Measurements from ENCODE around the gene CHST13. TPM values are rescaled to one million over a fixed set of nuclear protein-coding genes. Genes with fewer than 3 reads are reported as not detected.

Gene CHST13
- total and polyA plus RNA-seq, 2 donors (not counting 3 experiments of a cell fraction or from before 2014, with no cell fraction given), result 0.04 TPM; not detected in 1

- H3K27ac ChIP-seq (ENCODE audit: insufficient read depth, low read depth, low read length), result no peak overlapping the region
- no peaks in the 10 kb centered on the region for H3K36me3 ChIP-seq (ENCODE audit: control insufficient read depth in 2 of 2, extremely low read depth in 1 of 2, insufficient read depth in 2 of 2, low read length in 2 of 2)
- CTCF ChIA-PET, result interaction anchor here (0.9 kb wide), 1 partner anchor 15 kb away, joined by 4 read pairs; no protein-coding TSS in a partner anchor
- dilution Hi-C loops (cut with MboI; ENCODE audit: extremely low pct_ligation_motif_present, low sequenced_read_pairs), result no loop called here
- H3K9ac ChIP-seq (replicated peaks; ENCODE audit: extremely low read depth, insufficient read depth, low read length), result no peak overlapping the region
- no peaks in the 10 kb centered on the region for H4K20me1 ChIP-seq (replicated peaks; ENCODE audit: control insufficient read depth, extremely low read depth, insufficient read depth, low read length)
- no peak overlapping the region for H2AFZ ChIP-seq (ENCODE audit: low read depth, low read length)
- H3K4me2 ChIP-seq (ENCODE audit: insufficient read depth, low read length), result no peak overlapping the region
- DNase-seq (ENCODE audit: low read depth, low spot score) (no peak), FAIRE-seq (no peak)
- no peaks in the 10 kb centered on the region for H3K9me1 ChIP-seq (replicated peaks; ENCODE audit: control insufficient read depth, extremely low read depth, insufficient read depth, low read length)
- peaks cover 0 to 3% of the 10 kb centered on the region in 2 experiments for H3K27me3 ChIP-seq (ENCODE audit: control insufficient read depth in 2 of 2, insufficient read depth in 2 of 2, low read length in 2 of 2)
- no peaks in the 10 kb centered on the region for H3K4me1 ChIP-seq (ENCODE audit: control insufficient read depth, extremely low read depth, insufficient read depth, low read length)
- no peaks in the 10 kb centered on the region for H3K79me2 ChIP-seq (ENCODE audit: control insufficient read depth, insufficient read depth, low read length)
- no peaks in the 10 kb centered on the region for H3K9me3 ChIP-seq (replicated peaks; ENCODE audit: control insufficient read depth, insufficient read depth, low read length)
- no TSS peak for BruUV-seq (replicated peaks)
- TF ChIP-seq MYC (IDR thresholded peaks at IDR 0.05; ENCODE audit: low read depth, low read length) (no peak), EZH2 (IDR thresholded peaks at IDR 0.05; ENCODE audit: borderline replicate concordance, low read depth, low read length, severe bottlenecking) (no peak), CTCF (IDR thresholded peaks at IDR 0.05; ENCODE audit: extremely low read depth in 1 of 2, insufficient read depth in 1 of 2, low read depth in 1 of 2, low read length in 2 of 2) (no peak), FOS (IDR thresholded peaks at IDR 0.05; ENCODE audit: borderline replicate concordance, insufficient read depth, low read length) (no peak), POLR2A (IDR thresholded peaks at IDR 0.05; ENCODE audit: low read depth, low read length) (no peak), JUN (IDR thresholded peaks at IDR 0.05; ENCODE audit: borderline replicate concordance, insufficient read depth, insufficient read length, low read depth) (no peak), MAX (IDR thresholded peaks at IDR 0.05; ENCODE audit: insufficient read depth, insufficient read length) (no peak), POLR2AphosphoS5 (IDR thresholded peaks at IDR 0.05; ENCODE audit: insufficient read depth, low read depth, low read length) (no peak), GATA2 (IDR thresholded peaks at IDR 0.05; ENCODE audit: insufficient read depth, insufficient read length, low read depth, low read length) (no peak)
- POLR2A ChIA-PET, result no interaction called here
- intact Hi-C loops (cut with micrococcal nuclease), result no loop called here
- no peak overlapping the region for H3K4me3 ChIP-seq (replicated peaks in 1 of 3; ENCODE audit: insufficient read depth in 1 of 3, low read depth in 1 of 3, low read length in 3 of 3)
Measured at GRCh38 chr3:126554560-126555525, 30.9 kb downstream of the CHST13 start.

Data from endothelial cell of umbilical vein (primary cell).